ENCODE measurements around the gene IRF2BP2. TPM values are rescaled to one million over a fixed set of nuclear protein-coding genes. Genes with fewer than 3 reads are reported as not detected.

IRF2BP2 gene
- total RNA-seq, 6 donors from 2014 or later = 83.8 to 157 (median 116) TPM

- Histone ChIP-seq H3K36me3 (no peaks in the 10 kb centered on the region), H3K4me1 (peaks cover 0 to 2% (median 0%) of the 10 kb centered on the region in 4 donors), H3K9me3 (no peaks in the 10 kb centered on the region), H3K4me3 (no peak overlapping the region), H3K27me3 (no peaks in the 10 kb centered on the region), H3K27ac (no peak overlapping the region)
- ATAC-seq (ENCODE audit: low FRiP score in 2 of 2) (no peak), DNase-seq (peak in 1 of 2 donors; percentile 27)
- WGBS, 2 donors = 77 to 85% methylated on average over 9 of the region's 9 CpGs
- no peak for TF ChIP-seq CTCF (IDR thresholded peaks at IDR 0.05)
- no peak for TF ChIP-seq POLR2A (IDR thresholded peaks at IDR 0.05)
- TF ChIP-seq POLR2AphosphoS5 (IDR thresholded peaks at IDR 0.05) = no peak
- TF ChIP-seq EP300 (IDR thresholded peaks at IDR 0.05) = no peak
Measured at GRCh38 chr1:234582681-234583301, 27.2 kb downstream of the IRF2BP2 start.

GRCh38 chr1:234582186-234582585 lies 27.8 kb downstream of the IRF2BP2 start:
- WGBS, 2 donors = 83 to 87% methylated on average over 8 of the region's 8 CpGs
- no peak overlapping the region for H3K4me3 ChIP-seq
- DNase-seq (no peak), ATAC-seq (ENCODE audit: low FRiP score in 2 of 2) (no peak)
- H3K36me3 ChIP-seq = no peaks in the 10 kb centered on the region
- H3K9me3 ChIP-seq = no peaks in the 10 kb centered on the region
- H3K4me1 ChIP-seq = peaks cover 0 to 2% (median 0%) of the 10 kb centered on the region in 4 donors
- TF ChIP-seq POLR2AphosphoS5 (IDR thresholded peaks at IDR 0.05) (no peak), EP300 (IDR thresholded peaks at IDR 0.05) (no peak), POLR2A (IDR thresholded peaks at IDR 0.05) (no peak), CTCF (IDR thresholded peaks at IDR 0.05) (no peak)
- no peak overlapping the region for H3K27ac ChIP-seq
- no peaks in the 10 kb centered on the region for H3K27me3 ChIP-seq

GRCh38 chr1:234581063-234581714 lies 28.8 kb downstream of the IRF2BP2 start:
- DNase-seq (no peak), ATAC-seq (ENCODE audit: low FRiP score in 2 of 2) (no peak)
- no peak overlapping the region for H3K27ac ChIP-seq
- WGBS, 2 donors = 88 to 91% methylated on average over 7 of the region's 7 CpGs
- H3K36me3 ChIP-seq = no peaks in the 10 kb centered on the region
- no peak for TF ChIP-seq POLR2AphosphoS5 (IDR thresholded peaks at IDR 0.05)
- TF ChIP-seq CTCF (IDR thresholded peaks at IDR 0.05) = no peak
- no peak for TF ChIP-seq EP300 (IDR thresholded peaks at IDR 0.05)
- no peak for TF ChIP-seq POLR2A (IDR thresholded peaks at IDR 0.05)
- H3K4me3 ChIP-seq = no peak overlapping the region
- no peaks in the 10 kb centered on the region for H3K27me3 ChIP-seq
- no peaks in the 10 kb centered on the region for H3K9me3 ChIP-seq
- H3K4me1 ChIP-seq = no peaks in the 10 kb centered on the region

GRCh38 chr1:234579967-234580366 lies 30.0 kb downstream of the IRF2BP2 start:
- no peaks in the 10 kb centered on the region for H3K4me1 ChIP-seq
- no peaks in the 10 kb centered on the region for H3K27me3 ChIP-seq
- no peak overlapping the region for H3K27ac ChIP-seq
- DNase-seq = no peak
- no peaks in the 10 kb centered on the region for H3K36me3 ChIP-seq
- no peak overlapping the region for H3K4me3 ChIP-seq
- TF ChIP-seq EP300 (IDR thresholded peaks at IDR 0.05) = no peak
- no peak for TF ChIP-seq POLR2AphosphoS5 (IDR thresholded peaks at IDR 0.05)
- TF ChIP-seq CTCF (IDR thresholded peaks at IDR 0.05) = peak in 4 of 6 experiments; percentile 20 to 44 (median 24)
- TF ChIP-seq POLR2A (IDR thresholded peaks at IDR 0.05) = no peak
- no peaks in the 10 kb centered on the region for H3K9me3 ChIP-seq
- no peak for ATAC-seq (ENCODE audit: low FRiP score in 2 of 2)

GRCh38 chr1:234578735-234579134 lies 31.2 kb downstream of the IRF2BP2 start:
- Histone ChIP-seq H3K27ac (no peak overlapping the region), H3K36me3 (no peaks in the 10 kb centered on the region), H3K9me3 (no peaks in the 10 kb centered on the region), H3K27me3 (no peaks in the 10 kb centered on the region), H3K4me1 (peaks cover 0 to 5% (median 0%) of the 10 kb centered on the region in 4 donors), H3K4me3 (no peak overlapping the region)
- no peak for ATAC-seq (ENCODE audit: low FRiP score in 2 of 2)
- 90 to 93% methylated on average over 8 of the region's 8 CpGs for WGBS, 2 donors
- no peak for DNase-seq
- TF ChIP-seq POLR2AphosphoS5 (IDR thresholded peaks at IDR 0.05) (no peak), CTCF (IDR thresholded peaks at IDR 0.05) (no peak), EP300 (IDR thresholded peaks at IDR 0.05) (no peak)
